Astrocyte (in vitro differentiated cells and primary cell): ENCODE data around the gene TAS2R5. TPM values are rescaled to one million over a fixed set of nuclear protein-coding genes. Genes with fewer than 3 reads are reported as not detected.

Source experiments
- DNase-seq: peaks from one replicate; pipeline ENCODE4 v3.0.0-alpha.2; 2010; ENCODE audit warnings: low read depth
- FAIRE-seq: peaks from 2 replicates; lab custom pipeline; 2011; peaks lifted over from hg19 to GRCh38; lab: Jason Lieb, UNC
- H2AFZ ChIP-seq: 2 replicates; pipeline ENCODE4 v1.6.0; 2012; ENCODE audit warnings: low read depth, low read length, inconsistent platforms
- H3K27ac ChIP-seq: 2 replicates; pipeline ENCODE4 v1.5.1; 2011; ENCODE audit warnings: low read depth, low read length, inconsistent platforms
- H3K27me3 ChIP-seq: 2 replicates; pipeline ENCODE4 v1.6.0; 2011; ENCODE audit warnings: low read length, inconsistent platforms; ENCODE audit not compliant: insufficient read depth
- H3K36me3 ChIP-seq: 2 replicates; pipeline ENCODE4 v1.5.1; 2011; ENCODE audit warnings: low read length, inconsistent platforms; ENCODE audit not compliant: insufficient read depth
- H3K4me1 ChIP-seq: 2 replicates; pipeline ENCODE4 v1.5.1; 2011; ENCODE audit warnings: low read length, inconsistent platforms; ENCODE audit not compliant: insufficient read depth
- H3K4me2 ChIP-seq: 2 replicates; pipeline ENCODE4 v1.6.0; 2012; ENCODE audit warnings: low read length, inconsistent platforms
- H3K4me3 ChIP-seq: 2 replicates; pipeline ENCODE4 v1.5.1; 2011; ENCODE audit warnings: low read depth, mild to moderate bottlenecking, low read length, inconsistent platforms; ENCODE audit not compliant: insufficient read depth
- H3K79me2 ChIP-seq: 2 replicates; pipeline ENCODE4 v1.6.0; 2012; ENCODE audit warnings: mild to moderate bottlenecking, low read length, inconsistent platforms; ENCODE audit not compliant: insufficient read depth
- H3K9ac ChIP-seq: 2 replicates; pipeline ENCODE4 v1.6.0; 2012; ENCODE audit warnings: mild to moderate bottlenecking, low read length, inconsistent platforms
- H3K9me3 ChIP-seq: 2 replicates; pipeline ENCODE4 v1.5.1; 2012; ENCODE audit warnings: low read depth, mild to moderate bottlenecking, low read length, inconsistent platforms; ENCODE audit not compliant: insufficient read depth
- H4K20me1 ChIP-seq: 2 replicates; pipeline ENCODE4 v1.6.0; 2012; ENCODE audit warnings: low read length, inconsistent platforms; ENCODE audit not compliant: insufficient read depth
- H3K27ac Mint-ChIP-seq: one replicate; pipeline ENCODE4 v1.8.0; 2021; ENCODE audit warnings: mild to moderate bottlenecking, mixed read lengths; ENCODE audit not compliant: unreplicated experiment
- H3K27me3 Mint-ChIP-seq: one replicate; pipeline ENCODE4 v1.8.0; 2021; ENCODE audit warnings: low read depth, mixed read lengths; ENCODE audit not compliant: unreplicated experiment
- H3K36me3 Mint-ChIP-seq: one replicate; pipeline ENCODE4 v1.8.0; 2021; ENCODE audit warnings: low read depth, mixed read lengths; ENCODE audit not compliant: unreplicated experiment
- H3K4me1 Mint-ChIP-seq: one replicate; pipeline ENCODE4 v1.8.0; 2021; ENCODE audit warnings: low read depth, mixed read lengths; ENCODE audit not compliant: unreplicated experiment
- H3K4me3 Mint-ChIP-seq: one replicate; pipeline ENCODE4 v1.8.0; 2021; ENCODE audit warnings: mild to moderate bottlenecking, moderate library complexity, mixed read lengths; ENCODE audit not compliant: unreplicated experiment
- H3K9me3 Mint-ChIP-seq: one replicate; pipeline ENCODE4 v1.8.0; 2021; ENCODE audit warnings: mild to moderate bottlenecking, mixed read lengths; ENCODE audit not compliant: unreplicated experiment
- EZH2 ChIP-seq: IDR thresholded peaks from 2 replicates; pipeline ENCODE4 v1.6.1; 2012; ENCODE audit warnings: mild to moderate bottlenecking, low read length, inconsistent platforms; ENCODE audit not compliant: insufficient read depth
- total RNA-seq: library from RNA; stranded (reverse); gene quantifications from 2 replicates; pipeline ENCODE4 v1.2.1, GENCODE V29; 2021
- TF ChIP-seq, protein P1 (sequence below): IDR thresholded peaks from 2 replicates; pipeline ENCODE4 v1.5.1; 2011; ENCODE audit warnings: low read depth, mild to moderate bottlenecking, inconsistent platforms, low read length, moderate library complexity; ENCODE audit not compliant: insufficient read depth

Gene TAS2R5
- total RNA-seq, 1 donor from 2014 or later, result 1.5 TPM

DNA sequence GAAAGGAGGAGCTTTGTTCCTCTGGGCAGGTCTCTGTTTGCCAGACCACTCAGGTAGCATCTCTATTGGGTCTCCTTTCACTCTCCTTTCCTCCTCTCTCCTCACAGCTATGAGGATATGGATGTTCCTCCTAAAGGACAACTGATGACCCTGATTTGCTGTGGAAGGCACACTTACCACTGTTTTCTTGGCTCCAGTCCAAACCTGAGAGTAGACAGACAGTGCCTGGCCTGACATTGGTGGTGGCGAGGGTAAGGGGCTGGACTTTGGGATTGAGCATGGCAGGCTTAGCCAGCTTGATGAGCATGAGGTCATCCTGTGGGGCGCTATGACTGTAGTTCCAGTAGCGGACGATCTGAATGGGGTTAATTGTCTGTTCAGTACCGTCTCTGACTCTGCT, 47.7 kb downstream of the TAS2R5 start:
- DNase-seq, result no peak
- Histone ChIP-seq H3K79me2 (no peaks in the 10 kb centered on the region), H3K4me3 (no peak overlapping the region), H3K27ac (no peak overlapping the region), H3K4me2 (no peak overlapping the region), H2AFZ (no peak overlapping the region), H3K4me1 (no peaks in the 10 kb centered on the region), H3K9ac (no peak overlapping the region), H3K27me3 (no peaks in the 10 kb centered on the region), H4K20me1 (no peaks in the 10 kb centered on the region), H3K36me3 (no peaks in the 10 kb centered on the region), H3K9me3 (no peaks in the 10 kb centered on the region)
- H3K9me3 Mint-ChIP-seq, result peaks cover 4% of the 10 kb centered on the region
- FAIRE-seq, result no peak
- peaks cover 5% of the 10 kb centered on the region for H3K36me3 Mint-ChIP-seq
- H3K27ac Mint-ChIP-seq, result no peak overlapping the region
- no peak overlapping the region for H3K4me3 Mint-ChIP-seq
- no peaks in the 10 kb centered on the region for H3K4me1 Mint-ChIP-seq
- H3K27me3 Mint-ChIP-seq, result no peaks in the 10 kb centered on the region
- TF ChIP-seq, protein P1, sequence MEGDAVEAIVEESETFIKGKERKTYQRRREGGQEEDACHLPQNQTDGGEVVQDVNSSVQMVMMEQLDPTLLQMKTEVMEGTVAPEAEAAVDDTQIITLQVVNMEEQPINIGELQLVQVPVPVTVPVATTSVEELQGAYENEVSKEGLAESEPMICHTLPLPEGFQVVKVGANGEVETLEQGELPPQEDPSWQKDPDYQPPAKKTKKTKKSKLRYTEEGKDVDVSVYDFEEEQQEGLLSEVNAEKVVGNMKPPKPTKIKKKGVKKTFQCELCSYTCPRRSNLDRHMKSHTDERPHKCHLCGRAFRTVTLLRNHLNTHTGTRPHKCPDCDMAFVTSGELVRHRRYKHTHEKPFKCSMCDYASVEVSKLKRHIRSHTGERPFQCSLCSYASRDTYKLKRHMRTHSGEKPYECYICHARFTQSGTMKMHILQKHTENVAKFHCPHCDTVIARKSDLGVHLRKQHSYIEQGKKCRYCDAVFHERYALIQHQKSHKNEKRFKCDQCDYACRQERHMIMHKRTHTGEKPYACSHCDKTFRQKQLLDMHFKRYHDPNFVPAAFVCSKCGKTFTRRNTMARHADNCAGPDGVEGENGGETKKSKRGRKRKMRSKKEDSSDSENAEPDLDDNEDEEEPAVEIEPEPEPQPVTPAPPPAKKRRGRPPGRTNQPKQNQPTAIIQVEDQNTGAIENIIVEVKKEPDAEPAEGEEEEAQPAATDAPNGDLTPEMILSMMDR, result no peak
- TF ChIP-seq EZH2, result no peak

DNA sequence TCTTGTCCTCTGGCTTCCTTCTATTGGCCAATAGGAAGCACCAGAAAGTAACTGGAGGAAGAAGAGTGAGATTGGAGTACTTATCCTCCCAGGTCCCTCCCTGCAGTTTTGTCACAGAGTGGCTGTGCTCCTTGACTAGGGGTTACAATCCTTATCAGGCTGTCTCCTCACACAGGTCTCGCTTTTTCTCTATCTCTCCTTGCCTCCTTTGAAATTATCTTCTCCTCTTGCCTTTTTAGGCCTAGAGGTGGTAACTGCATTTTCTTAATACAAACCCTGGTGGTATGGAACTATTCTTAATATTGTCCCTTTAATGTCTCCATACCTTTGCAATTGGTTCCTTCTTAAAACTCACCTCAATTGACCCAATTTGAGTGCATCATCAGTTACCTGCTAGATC, 48.6 kb downstream of the TAS2R5 start:
- H3K4me3 ChIP-seq, result no peak overlapping the region
- peaks cover 5% of the 10 kb centered on the region for H3K36me3 Mint-ChIP-seq
- H2AFZ ChIP-seq, result no peak overlapping the region
- H3K79me2 ChIP-seq, result no peaks in the 10 kb centered on the region
- no peaks in the 10 kb centered on the region for H3K27me3 Mint-ChIP-seq
- no peaks in the 10 kb centered on the region for H4K20me1 ChIP-seq
- no peak overlapping the region for H3K9ac ChIP-seq
- no peaks in the 10 kb centered on the region for H3K4me1 Mint-ChIP-seq
- no peaks in the 10 kb centered on the region for H3K4me1 ChIP-seq
- no peaks in the 10 kb centered on the region for H3K9me3 ChIP-seq
- DNase-seq, result no peak
- no peak overlapping the region for H3K27ac ChIP-seq
- no peak overlapping the region for H3K4me2 ChIP-seq
- H3K27ac Mint-ChIP-seq, result no peak overlapping the region
- no peak overlapping the region for H3K4me3 Mint-ChIP-seq
- FAIRE-seq, result no peak
- no peaks in the 10 kb centered on the region for H3K27me3 ChIP-seq
- TF ChIP-seq, protein P1, result no peak
- no peak for TF ChIP-seq EZH2
- peaks cover 4% of the 10 kb centered on the region for H3K9me3 Mint-ChIP-seq
- H3K36me3 ChIP-seq, result no peaks in the 10 kb centered on the region

DNA sequence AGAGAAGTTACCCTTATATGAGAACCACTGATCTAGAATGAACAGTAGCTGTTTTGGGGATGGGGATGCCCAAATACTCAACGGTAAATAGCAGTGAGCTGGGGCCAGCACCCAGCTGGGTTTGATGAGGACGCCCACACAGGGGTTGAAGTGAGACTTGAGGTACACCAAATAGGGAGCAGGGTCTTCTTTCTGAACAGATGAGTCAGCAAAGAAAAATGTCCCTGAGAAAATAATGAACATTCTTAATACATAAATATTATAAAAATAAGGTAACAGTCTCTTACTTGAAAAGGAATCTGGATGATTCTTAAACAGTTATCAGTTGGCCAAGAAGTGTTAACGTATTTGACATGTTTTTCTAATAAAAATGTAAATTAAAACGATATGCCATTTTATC, 49.2 kb downstream of the TAS2R5 start:
- no peak overlapping the region for H3K4me3 ChIP-seq
- H3K27ac ChIP-seq, result no peak overlapping the region
- Mint-ChIP-seq H3K27me3 (no peaks in the 10 kb centered on the region), H3K27ac (no peak overlapping the region), H3K9me3 (peaks cover 4% of the 10 kb centered on the region), H3K4me1 (no peaks in the 10 kb centered on the region), H3K4me3 (no peak overlapping the region), H3K36me3 (peaks cover 5% of the 10 kb centered on the region)
- H3K27me3 ChIP-seq, result no peaks in the 10 kb centered on the region
- DNase-seq, result no peak
- H3K36me3 ChIP-seq, result no peaks in the 10 kb centered on the region
- no peak overlapping the region for H3K4me2 ChIP-seq
- FAIRE-seq, result no peak
- no peaks in the 10 kb centered on the region for H3K4me1 ChIP-seq
- no peak overlapping the region for H2AFZ ChIP-seq
- TF ChIP-seq, protein P1, result no peak
- TF ChIP-seq EZH2, result no peak
- H3K9ac ChIP-seq, result no peak overlapping the region
- no peaks in the 10 kb centered on the region for H4K20me1 ChIP-seq
- no peaks in the 10 kb centered on the region for H3K79me2 ChIP-seq
- H3K9me3 ChIP-seq, result no peaks in the 10 kb centered on the region
